Activated CD4-positive, alpha-beta T cell treated with anti-CD3 and anti-CD28 coated beads, Interleukin-2, Interleukin-6, amounts not matched to agents 100 ng/mL and 50 ng/mL, durations not matched to agents 16 hours and 8 hours (primary cell): ENCODE measurements around the gene S1PR1.
A peak's percentile ranks its signal among the peaks of the same experiment; 100 is the strongest.
"Not testable (repeated sequence)": the region's sequence is repeated elsewhere in the genome, so short reads cannot be mapped to it uniquely, and the experiment has no call there.

ENCODE experiments used
- DNase-seq: peaks from one replicate; pipeline ENCODE4 v3.0.0-alpha.2; 2020

Gene S1PR1

DNA sequence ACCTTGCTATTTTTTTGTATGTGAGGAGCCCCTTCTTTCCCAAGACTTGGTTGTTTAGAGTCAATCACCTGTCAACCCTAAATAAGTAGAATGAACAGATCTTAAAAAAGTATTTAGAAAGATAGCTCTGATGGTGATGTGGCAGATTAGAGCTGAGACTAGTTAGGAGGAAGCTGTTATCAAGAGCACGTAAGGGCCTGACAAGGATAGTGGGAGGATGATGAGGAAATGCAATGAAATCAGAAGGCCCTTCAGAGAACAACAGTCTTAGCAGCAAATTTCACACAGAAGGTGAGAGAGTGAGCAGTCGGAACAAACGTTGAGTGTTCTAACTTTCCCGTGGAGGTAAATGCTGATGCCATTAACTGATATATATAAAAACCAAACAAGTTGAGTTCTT lies 15.9 kb upstream of the S1PR1 start:
- no peak for DNase-seq

- DNase-seq = no peak
These were observed 14.8 kb upstream of the S1PR1 start for GRCh38 chr1:101221945-101222429.

DNA sequence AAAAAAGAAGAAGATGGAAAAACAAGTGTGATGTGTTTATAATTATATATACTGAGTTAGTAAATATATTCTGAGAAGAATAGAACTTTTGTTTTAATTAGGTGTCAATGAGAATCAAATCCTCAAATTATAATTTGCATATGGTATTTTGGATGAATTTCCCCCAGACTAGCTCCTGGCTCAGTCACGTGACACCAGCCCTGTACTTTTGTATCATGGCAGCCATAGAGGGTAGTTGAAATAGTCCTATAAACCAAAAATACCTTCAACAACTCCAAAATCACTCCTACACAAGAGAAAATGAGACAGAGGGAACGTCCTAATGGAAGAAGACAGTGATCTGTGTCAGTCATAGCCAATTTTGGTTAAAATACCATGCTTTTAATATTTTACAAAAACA lies 9.0 kb upstream of the S1PR1 start:
- DNase-seq = no peak

- no peak for DNase-seq
These were observed 8.2 kb upstream of the S1PR1 start for GRCh38 chr1:101228424-101229134.

GRCh38 chr1:101232182-101232581 lies 4.6 kb upstream of the S1PR1 start:
- not testable (repeated sequence) for DNase-seq

- DNase-seq = no peak
These were observed 3.3 kb upstream of the S1PR1 start for GRCh38 chr1:101233495-101233894.

DNA sequence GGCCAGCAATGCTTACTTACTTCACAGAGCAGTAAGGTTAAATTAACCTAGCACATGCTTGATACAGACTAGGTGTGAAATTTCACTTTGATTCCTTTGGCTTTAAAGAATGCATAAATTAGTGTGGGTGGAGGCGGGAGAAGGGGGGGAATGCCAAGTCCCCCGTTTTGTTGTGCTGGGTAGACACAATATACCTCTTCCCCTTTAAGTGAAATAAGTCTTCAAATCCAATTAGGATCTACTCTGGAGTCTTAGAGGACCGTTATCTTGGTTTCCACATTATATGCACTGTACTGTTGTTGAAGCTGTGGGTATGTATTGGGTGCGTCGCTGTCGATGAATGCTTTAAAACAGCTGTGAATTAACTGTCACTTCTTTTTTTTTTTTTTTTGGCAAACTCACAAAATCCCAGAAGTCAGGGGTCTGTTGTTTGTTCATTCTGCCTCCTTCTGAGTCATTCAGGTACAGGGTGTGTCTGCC lies 1.6 kb upstream of the S1PR1 start:
- DNase-seq = peak; percentile 70

DNA sequence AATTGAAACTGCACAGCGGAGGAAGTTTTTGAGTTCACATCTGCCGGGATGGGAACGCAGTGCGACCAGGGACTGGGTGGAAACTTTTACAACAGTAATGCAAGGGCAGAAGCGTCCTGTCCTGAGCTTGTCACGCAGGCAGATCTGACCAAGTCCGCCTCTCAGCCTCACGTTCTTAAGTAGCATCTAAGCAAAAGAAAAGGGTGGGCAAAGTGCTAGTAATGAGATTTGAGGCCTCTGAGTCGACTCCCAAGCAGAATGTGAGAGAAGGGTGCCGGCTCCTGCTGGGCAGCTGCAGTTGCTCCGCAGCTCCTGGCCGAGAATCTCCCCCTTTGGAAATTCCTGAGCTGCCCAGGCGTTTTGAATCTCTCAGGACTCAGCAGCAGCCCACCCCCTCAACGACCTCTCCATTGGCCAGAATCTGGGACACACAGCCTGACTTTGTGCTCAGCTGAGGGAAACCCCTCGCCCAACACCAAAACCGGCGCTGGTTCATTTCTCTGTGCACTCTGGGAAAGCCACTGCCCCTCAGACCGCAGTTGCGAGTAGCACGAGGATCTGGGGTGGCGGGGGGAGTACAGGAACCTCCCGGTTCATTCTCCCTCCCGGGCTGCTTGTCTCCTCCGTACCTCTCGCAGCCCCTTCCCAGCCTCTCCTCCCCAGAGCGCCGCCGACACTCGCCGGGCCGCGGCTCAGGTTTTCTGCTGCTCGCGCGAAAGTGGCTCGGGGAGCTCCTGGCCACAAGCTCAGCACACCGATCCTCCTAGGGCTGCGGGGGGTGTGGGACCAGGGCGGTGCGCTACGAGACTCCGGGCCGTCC lies 913 bp upstream of the S1PR1 start:
- peak; percentile 95 for DNase-seq

- peak; percentile 35 for DNase-seq
These were observed 514 bp downstream of the S1PR1 start for GRCh38 chr1:101237229-101237837.

GRCh38 chr1:101238031-101238628 lies 1.3 kb downstream of the S1PR1 start:
- DNase-seq = peak; percentile 73

- peak; percentile 96 for DNase-seq
These were observed 1.9 kb downstream of the S1PR1 start for GRCh38 chr1:101238681-101239094.

DNA sequence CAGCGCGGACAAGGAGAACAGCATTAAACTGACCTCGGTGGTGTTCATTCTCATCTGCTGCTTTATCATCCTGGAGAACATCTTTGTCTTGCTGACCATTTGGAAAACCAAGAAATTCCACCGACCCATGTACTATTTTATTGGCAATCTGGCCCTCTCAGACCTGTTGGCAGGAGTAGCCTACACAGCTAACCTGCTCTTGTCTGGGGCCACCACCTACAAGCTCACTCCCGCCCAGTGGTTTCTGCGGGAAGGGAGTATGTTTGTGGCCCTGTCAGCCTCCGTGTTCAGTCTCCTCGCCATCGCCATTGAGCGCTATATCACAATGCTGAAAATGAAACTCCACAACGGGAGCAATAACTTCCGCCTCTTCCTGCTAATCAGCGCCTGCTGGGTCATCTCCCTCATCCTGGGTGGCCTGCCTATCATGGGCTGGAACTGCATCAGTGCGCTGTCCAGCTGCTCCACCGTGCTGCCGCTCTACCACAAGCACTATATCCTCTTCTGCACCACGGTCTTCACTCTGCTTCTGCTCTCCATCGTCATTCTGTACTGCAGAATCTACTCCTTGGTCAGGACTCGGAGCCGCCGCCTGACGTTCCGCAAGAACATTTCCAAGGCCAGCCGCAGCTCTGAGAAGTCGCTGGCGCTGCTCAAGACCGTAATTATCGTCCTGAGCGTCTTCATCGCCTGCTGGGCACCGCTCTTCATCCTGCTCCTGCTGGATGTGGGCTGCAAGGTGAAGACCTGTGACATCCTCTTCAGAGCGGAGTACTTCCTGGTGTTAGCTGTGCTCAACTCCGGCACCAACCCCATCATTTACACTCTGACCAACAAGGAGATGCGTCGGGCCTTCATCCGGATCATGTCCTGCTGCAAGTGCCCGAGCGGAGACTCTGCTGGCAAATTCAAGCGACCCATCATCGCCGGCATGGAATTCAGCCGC lies 2.5 kb downstream of the S1PR1 start:
- DNase-seq = peak; percentile 81

DNA sequence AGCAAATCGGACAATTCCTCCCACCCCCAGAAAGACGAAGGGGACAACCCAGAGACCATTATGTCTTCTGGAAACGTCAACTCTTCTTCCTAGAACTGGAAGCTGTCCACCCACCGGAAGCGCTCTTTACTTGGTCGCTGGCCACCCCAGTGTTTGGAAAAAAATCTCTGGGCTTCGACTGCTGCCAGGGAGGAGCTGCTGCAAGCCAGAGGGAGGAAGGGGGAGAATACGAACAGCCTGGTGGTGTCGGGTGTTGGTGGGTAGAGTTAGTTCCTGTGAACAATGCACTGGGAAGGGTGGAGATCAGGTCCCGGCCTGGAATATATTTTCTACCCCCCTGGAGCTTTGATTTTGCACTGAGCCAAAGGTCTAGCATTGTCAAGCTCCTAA lies 3.2 kb downstream of the S1PR1 start:
- no peak for DNase-seq

GRCh38 chr1:101241485-101242225 lies 4.8 kb downstream of the S1PR1 start:
- DNase-seq = no peak

DNA sequence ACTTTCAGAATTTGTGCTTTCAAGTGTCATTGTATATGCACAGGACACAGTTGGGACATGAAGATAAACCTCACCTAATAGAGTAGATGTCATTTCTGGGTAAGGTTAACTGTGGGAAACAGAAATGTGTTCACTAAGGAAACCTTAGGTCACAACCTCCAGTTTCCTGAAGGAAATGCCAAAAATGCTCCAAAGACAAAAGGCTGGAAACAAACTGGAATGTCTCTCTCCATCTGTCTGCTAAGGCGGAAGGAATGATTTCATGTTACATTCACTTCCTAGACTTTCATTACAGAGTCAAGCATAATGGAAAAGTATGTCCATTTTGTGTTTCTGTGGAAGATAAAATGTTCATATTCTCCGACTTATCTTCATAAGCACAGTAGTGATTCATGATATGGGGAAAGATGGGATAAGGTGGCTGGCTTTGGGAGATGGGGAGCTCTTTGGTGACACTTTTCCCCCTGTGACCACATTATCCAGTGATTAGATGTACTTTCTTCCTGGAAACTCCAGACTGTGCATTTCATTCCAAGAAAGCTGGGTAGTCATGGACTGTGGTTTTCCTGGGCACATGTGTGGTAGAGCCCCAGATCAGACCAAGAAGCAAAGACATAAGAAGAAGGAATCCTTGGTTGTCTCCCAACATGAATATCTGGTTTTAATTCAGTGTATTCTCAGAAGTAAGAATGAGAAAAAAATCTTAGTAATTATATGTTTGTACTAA lies 5.7 kb downstream of the S1PR1 start:
- no peak for DNase-seq

GRCh38 chr1:101243751-101244150 lies 6.9 kb downstream of the S1PR1 start:
- DNase-seq = no peak

GRCh38 chr1:101244842-101245241 lies 8.0 kb downstream of the S1PR1 start:
- DNase-seq = no peak

DNA sequence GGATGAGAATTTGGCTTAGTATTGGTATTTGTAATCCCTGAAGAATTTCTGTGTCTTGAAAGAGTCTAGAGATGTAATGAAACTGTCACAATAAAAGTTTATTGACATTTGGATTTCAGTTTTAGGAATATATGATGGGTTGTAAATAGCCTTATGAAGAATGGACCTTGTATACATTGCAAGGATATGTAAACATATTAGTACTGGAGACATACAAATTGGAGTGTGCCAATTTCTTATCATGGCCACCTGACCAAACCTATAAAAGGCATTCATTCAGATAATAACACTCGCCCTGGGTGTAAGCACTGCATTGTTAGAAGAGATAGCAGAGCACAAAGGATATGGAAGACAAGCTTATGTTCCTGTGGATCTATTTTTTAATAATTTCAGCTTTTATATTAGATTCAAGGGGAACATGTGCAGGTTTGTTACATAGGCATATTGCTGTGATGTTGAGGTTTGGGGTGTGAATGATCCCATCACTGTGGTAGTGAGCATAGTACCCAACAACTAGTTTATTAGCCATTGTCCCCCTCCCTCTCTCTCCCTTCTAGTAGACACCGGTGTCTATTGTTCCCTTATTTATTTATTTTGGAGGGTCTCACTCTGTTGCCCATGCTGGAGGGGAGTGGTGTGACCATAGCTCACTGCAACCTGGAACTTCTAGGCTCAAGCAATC lies 8.6 kb downstream of the S1PR1 start:
- no peak for DNase-seq

GRCh38 chr1:101247404-101248287 lies 10.8 kb downstream of the S1PR1 start:
- DNase-seq = no peak
